ENCODE results near the gene TCERG1. TPM values are rescaled to one million over a fixed set of nuclear protein-coding genes. Genes with fewer than 3 reads are reported as not detected.

The TCERG1 gene
- 10 to 100 TPM; 18.0 to 53.9 (median 41.8) TPM for total RNA-seq

DNA sequence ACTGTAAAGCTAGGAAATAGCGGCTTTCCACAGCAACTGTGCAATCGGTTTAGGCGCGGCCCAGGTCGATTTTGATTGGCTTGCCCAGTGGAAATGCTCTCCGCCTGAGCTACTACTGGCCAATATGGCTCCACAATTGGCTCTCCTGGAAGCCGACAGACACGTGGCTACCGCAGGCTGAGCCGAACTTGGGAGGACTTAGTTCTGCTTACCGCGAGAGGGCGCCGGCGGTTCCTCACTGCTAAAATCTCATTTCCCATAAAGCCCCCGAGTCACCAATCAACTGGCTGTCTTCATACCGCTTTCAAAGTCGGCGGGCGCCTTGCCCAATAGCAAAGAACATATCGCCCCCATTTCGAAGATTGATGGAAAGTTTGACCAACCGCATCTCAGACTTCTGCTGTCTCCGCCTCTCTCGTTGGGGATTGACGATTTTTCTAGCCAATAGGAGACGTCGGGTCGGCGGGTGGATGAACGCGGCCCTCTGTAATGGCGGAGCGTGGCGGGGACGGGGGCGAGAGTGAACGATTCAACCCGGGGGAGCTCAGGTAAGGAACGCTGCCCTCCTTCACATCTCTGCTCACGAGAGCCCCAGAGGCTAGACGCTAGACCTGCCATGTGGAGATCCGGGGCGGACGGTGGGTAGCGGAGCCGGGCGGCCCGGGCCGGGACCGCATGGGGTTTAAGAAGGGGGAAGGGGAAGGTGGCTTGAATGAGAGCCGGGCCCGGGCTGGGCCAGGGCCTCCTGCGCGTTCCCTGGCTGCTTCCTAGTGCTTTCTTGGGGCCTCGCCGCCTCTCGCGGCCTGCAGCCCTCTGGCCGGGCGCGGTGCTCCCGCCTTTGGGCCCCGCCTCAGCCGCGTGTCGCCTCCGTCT is at the start of gene TCERG1:
Gene TCERG1, plus strand, starts transcription at position 473 of the 873 bp plus-strand sequence. Its CDS starts 17 bp downstream, at position 490.
- peak; percentile 24 to 36 for TF ChIP-seq POLR2A (IDR thresholded peaks at IDR 0.05)
- TF ChIP-seq, protein P1, sequence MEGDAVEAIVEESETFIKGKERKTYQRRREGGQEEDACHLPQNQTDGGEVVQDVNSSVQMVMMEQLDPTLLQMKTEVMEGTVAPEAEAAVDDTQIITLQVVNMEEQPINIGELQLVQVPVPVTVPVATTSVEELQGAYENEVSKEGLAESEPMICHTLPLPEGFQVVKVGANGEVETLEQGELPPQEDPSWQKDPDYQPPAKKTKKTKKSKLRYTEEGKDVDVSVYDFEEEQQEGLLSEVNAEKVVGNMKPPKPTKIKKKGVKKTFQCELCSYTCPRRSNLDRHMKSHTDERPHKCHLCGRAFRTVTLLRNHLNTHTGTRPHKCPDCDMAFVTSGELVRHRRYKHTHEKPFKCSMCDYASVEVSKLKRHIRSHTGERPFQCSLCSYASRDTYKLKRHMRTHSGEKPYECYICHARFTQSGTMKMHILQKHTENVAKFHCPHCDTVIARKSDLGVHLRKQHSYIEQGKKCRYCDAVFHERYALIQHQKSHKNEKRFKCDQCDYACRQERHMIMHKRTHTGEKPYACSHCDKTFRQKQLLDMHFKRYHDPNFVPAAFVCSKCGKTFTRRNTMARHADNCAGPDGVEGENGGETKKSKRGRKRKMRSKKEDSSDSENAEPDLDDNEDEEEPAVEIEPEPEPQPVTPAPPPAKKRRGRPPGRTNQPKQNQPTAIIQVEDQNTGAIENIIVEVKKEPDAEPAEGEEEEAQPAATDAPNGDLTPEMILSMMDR (IDR thresholded peaks at IDR 0.05 in 4 of 5, conservative IDR thresholded peaks at IDR 0.05 in 1 of 5): peak; percentile 60 to 83 (median 76)
- ATAC-seq: peak; percentile 99
- Histone ChIP-seq H3K4me1 (peaks cover 35 to 40% of the 10 kb centered on the region in 2 donors), H3K27me3 (no peaks in the 10 kb centered on the region), H3K27ac (peak within 1 kb of the TSS; percentile 90 to 96 (median 94)), H3K9me3 (no peaks in the 10 kb centered on the region), H3K36me3 (no peaks in the 10 kb centered on the region), H3K4me3 (peak within 1 kb of the TSS; percentile 79 to 100 (median 91))
- in situ Hi-C loops (cut with MboI; ENCODE audit: low sequenced_read_pairs in 4 of 4) (loop anchor here in 3 of 4 donors (25.0 kb wide), 1 partner anchor 260 kb away; the partner anchor contains the start of gene LARS1 (in 3 of the 3)), intact Hi-C loops (cut with DNase I; ENCODE audit: low total_unique reads) (loop anchor here (1.0 kb wide), 1 partner anchor 265 kb away; the partner anchor contains the start of gene LARS1)
- DNase-seq: peak; percentile 99 to 100

DNA sequence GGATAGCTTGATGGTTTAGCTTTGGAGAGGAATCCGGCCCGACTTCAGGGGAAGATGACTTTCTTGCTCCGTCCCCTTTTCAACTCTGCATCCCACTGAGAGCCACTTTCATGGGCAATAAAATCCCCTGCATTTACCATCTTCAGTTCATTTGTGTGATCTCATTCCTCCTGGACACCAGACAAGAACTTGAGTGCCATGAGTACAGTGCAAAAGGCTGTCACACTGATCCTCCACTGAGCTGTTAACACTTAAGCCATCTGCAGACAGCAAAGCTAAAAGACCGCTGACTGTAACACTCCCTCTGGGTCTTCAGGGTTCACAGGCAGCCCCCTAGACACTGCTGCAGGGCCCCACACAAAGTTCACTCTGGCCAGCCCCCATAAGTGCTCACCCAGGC is 48.3 kb upstream of the TCERG1 start:
- TF ChIP-seq, protein P1 (IDR thresholded peaks at IDR 0.05 in 4 of 5, conservative IDR thresholded peaks at IDR 0.05 in 1 of 5): no peak
- no peak for TF ChIP-seq POLR2A (IDR thresholded peaks at IDR 0.05)
- H3K36me3 ChIP-seq: no peaks in the 10 kb centered on the region
- DNase-seq (no peak), ATAC-seq (no peak)
- in situ Hi-C loops (cut with MboI; ENCODE audit: low sequenced_read_pairs in 4 of 4) (no loop called here), intact Hi-C loops (cut with DNase I; ENCODE audit: low total_unique reads) (no loop called here)
- no peaks in the 10 kb centered on the region for H3K9me3 ChIP-seq
- no peak overlapping the region for H3K27ac ChIP-seq
- H3K4me1 ChIP-seq: no peaks in the 10 kb centered on the region
- peaks cover 0 to 3% (median 0%) of the 10 kb centered on the region in 3 donors for H3K27me3 ChIP-seq
- no peak overlapping the region for H3K4me3 ChIP-seq

DNA sequence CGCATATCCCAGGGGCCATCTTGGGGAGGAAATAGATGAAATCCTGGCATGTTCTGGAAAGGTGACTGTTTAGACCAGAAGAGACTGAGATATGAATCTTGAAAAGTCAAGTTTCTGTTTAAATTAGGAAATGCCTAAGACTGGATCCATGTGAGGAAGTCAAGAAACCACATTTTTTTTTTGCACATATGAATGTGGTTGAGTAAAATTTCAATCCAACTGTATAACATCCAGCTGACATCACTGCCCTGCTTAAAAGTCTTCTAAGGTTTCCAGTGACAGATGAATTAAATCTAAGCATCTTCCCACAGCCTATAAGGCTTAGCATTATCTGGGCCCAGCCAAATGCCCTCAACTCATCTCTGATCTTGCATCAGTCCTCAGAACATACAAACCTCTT is 47.7 kb upstream of the TCERG1 start:
- no peak overlapping the region for H3K4me3 ChIP-seq
- no peaks in the 10 kb centered on the region for H3K4me1 ChIP-seq
- H3K9me3 ChIP-seq: no peaks in the 10 kb centered on the region
- in situ Hi-C loops (cut with MboI; ENCODE audit: low sequenced_read_pairs in 4 of 4) (no loop called here), intact Hi-C loops (cut with DNase I; ENCODE audit: low total_unique reads) (no loop called here)
- DNase-seq (no peak), ATAC-seq (no peak)
- H3K27me3 ChIP-seq: peaks cover 0 to 3% (median 0%) of the 10 kb centered on the region in 3 donors
- no peaks in the 10 kb centered on the region for H3K36me3 ChIP-seq
- TF ChIP-seq POLR2A (IDR thresholded peaks at IDR 0.05): no peak
- TF ChIP-seq, protein P1 (IDR thresholded peaks at IDR 0.05 in 4 of 5, conservative IDR thresholded peaks at IDR 0.05 in 1 of 5): no peak
- H3K27ac ChIP-seq: no peak overlapping the region

DNA sequence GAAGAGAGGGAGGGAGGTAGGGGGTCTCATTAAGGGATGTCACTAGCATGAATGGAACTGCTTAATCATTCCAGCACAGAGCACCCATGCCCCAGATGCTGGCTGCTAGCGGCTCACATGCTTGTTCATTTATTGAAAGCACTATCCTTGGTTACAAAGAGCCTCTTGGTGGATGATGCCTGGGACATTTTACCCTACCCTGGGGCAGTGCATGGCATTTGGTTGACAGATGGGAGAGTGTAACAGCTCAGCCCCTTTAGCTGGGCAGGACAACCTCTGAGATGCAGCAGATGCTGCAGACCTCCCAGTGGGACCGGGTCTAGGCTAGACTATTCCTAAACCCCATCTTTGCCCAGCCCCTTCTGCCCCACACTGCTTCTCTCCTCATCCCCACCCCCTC is 46.9 kb upstream of the TCERG1 start:
- TF ChIP-seq, protein P1 (IDR thresholded peaks at IDR 0.05 in 4 of 5, conservative IDR thresholded peaks at IDR 0.05 in 1 of 5): no peak
- TF ChIP-seq POLR2A (IDR thresholded peaks at IDR 0.05): no peak
- ATAC-seq (no peak), DNase-seq (no peak)
- Histone ChIP-seq H3K9me3 (no peaks in the 10 kb centered on the region), H3K27ac (no peak overlapping the region), H3K27me3 (peaks cover 0 to 3% (median 0%) of the 10 kb centered on the region in 3 donors), H3K4me1 (no peaks in the 10 kb centered on the region), H3K36me3 (no peaks in the 10 kb centered on the region), H3K4me3 (no peak overlapping the region)
- in situ Hi-C loops (cut with MboI; ENCODE audit: low sequenced_read_pairs in 4 of 4) (no loop called here), intact Hi-C loops (cut with DNase I; ENCODE audit: low total_unique reads) (no loop called here)
